ENCODE results near the gene PTTG1.

The PTTG1 gene

DNA sequence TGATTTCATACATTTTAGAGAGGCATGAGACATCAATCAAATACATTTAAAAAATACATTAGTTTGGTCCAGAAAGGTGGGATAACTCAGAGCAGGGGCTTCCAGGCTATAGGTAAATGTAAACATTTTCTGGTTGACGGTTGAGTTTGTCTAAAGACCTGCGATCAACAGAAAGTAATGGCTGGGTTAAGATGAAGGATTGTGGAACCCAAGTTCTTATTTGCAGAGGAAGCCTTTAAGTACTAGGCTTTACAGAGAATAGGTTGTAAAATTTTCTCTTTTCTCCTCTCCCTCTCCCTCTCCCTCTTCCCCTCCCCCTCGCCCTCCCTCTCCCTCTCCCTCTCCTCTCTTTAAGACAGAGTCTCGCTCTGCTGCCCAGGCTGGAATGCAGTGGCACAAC is 50.8 kb downstream of the PTTG1 start:
- no peak for DNase-seq (ENCODE audit: low read depth in 2 of 2)

DNA sequence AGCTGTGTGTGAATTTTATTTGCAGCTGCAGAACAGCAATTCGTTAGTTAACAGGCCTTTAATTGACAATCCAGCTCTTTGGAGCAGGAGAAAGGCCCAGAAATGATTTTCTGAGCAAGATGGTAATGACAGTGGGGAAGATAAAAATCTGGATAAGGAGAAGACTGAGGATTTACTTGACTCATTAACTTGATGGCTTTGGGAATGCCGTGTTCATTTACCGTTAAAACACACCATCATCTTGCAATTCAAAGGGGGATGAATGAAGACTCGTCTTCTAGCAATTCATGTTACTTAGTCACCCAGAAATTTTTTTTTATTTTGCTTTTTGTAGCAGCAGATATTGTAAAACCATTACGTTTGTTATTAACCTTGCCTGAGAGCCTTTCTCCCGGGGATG is 52.0 kb downstream of the PTTG1 start:
- no peak for DNase-seq (ENCODE audit: low read depth in 2 of 2)

- DNase-seq (ENCODE audit: low read depth in 2 of 2) = no peak
Observed at GRCh38 chr5:160474084-160474483, 52.4 kb downstream of the PTTG1 start.

DNA sequence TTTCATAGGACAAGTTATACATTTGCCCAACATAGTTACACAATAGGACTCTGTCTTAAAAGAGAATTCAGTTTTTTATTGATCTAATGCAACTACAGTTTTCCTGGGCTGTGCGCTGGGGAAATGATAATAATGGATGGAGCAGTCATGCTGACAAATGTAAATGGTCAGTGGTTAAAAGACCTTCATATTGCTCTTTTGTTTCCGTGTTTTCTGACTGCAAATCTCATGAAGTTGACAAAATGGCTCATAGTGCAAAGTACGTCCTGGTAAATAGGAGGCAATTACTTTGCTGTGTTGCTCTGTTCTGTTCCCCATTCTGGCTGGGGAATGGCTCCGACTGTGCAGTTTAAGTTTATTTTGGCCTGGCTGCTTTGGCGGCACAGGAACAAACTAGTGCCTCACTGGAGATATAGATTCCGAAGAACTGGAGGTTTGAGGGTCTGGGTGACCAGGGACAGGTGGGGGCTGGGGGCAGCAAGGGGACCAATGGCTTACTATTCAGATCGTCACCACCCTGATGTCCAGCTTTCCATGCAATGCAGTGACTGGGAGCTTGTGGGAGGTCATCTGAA is 54.3 kb downstream of the PTTG1 start:
- no peak for DNase-seq (ENCODE audit: low read depth in 2 of 2)

DNA sequence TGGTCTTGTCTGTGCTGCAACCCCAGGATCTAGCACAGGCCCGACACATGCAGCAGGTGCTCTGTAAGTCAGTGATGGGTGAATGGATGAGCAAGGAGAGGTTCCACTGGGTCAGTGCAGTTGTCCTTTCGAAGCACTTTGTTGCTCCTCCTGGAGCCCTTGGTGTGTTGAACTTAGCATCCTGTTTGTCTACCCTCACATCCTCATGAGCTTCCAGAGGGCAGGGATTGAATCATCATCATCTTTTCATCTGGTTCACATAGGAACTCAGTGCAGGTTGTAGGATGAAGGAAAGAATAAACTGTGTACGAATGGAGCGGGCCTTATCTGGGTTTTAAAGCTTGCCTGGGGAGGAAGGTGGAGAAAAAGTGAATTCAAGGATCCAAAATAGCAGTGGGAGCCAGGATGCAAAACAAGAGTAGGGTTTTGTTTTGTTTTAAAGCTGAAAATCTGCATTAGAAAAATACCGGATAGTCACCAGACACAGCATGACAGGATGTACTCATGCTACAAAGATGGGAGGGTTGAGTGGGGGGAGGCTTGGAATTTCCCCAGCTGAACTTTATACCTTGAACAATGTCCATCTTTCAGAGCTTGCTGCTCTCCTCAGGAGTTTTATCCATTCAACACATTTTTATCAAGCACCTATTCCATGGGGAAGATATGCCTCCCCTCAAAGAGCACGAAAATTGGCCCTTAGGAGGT is 55.8 kb downstream of the PTTG1 start:
- DNase-seq (ENCODE audit: low read depth in 2 of 2) = no peak

DNA sequence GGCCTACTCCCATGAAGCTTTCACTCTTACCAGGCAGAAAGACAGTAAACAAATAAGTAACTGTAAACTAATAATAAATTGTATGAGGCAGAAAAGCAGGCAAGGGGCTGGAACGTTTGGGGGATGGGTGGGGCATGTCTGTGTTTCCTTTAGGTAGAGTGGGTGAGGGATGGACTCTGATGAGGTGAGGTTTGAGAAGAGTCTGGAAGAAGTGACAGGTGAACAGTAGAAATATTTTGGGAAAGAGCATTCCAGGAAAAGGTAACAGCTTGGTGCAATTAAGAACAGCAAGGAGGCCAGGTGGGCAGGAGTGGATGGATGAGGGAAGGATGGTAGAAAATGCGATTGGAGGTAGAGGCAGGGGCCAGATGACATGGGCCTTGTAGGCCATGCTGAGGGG is 56.5 kb downstream of the PTTG1 start:
- no peak for DNase-seq (ENCODE audit: low read depth in 2 of 2)

Data from stimulated activated CD4-positive, alpha-beta T cell treated with anti-CD3 and anti-CD28 coated beads, Interleukin-4, amount 100 ng/mL, for 48 hours (primary cell).